DND-41 (cell line): ENCODE measurements around the gene PDGFRB.

Experiments
- ATAC-seq: fragments of 200-7000 bp; cut with Tn5 transposase; 3 replicates; pipeline ENCODE4 v1.9.1; 2021; ENCODE audit warnings: low read depth; ENCODE audit not compliant: insufficient read depth
- DNase-seq: peaks from one replicate; pipeline ENCODE4 v3.0.0-alpha.2; 2020
- H2AFZ ChIP-seq: 2 replicates; pipeline ENCODE4 v1.6.0; 2012; ENCODE audit warnings: low read depth, low read length
- H3K27ac ChIP-seq: 2 replicates; pipeline ENCODE4 v1.5.1; 2012; ENCODE audit warnings: low read length, inconsistent platforms
- H3K27me3 ChIP-seq: fragments of 200-600 bp; sonication (generic); 2 replicates; pipeline ENCODE4 v1.6.0; 2012; ENCODE audit warnings: low read length, mild to moderate bottlenecking, inconsistent platforms; ENCODE audit not compliant: insufficient read depth, poor library complexity
- H3K36me3 ChIP-seq: 2 replicates; pipeline ENCODE4 v1.5.1; 2012; ENCODE audit warnings: low read length, inconsistent platforms; ENCODE audit not compliant: insufficient read depth
- H3K4me1 ChIP-seq: 2 replicates; pipeline ENCODE4 v1.5.1; 2012; ENCODE audit warnings: mild to moderate bottlenecking, low read length; ENCODE audit not compliant: insufficient read depth
- H3K4me2 ChIP-seq: 2 replicates; pipeline ENCODE4 v1.6.0; 2012; ENCODE audit warnings: mild to moderate bottlenecking, moderate library complexity, low read length, inconsistent platforms; ENCODE audit not compliant: insufficient read depth
- H3K4me3 ChIP-seq, 2 experiments: fragments of 200-600 bp in 1 of 2; shearing (Covaris generic) in 1 of 2; 2 replicates each; pipeline ENCODE4 v1.5.1; 2012 to 2016; ENCODE audit warnings: inconsistent platforms in 2 of 2, low read length in 2 of 2, mild to moderate bottlenecking in 2 of 2, low read depth in 1 of 2, moderate library complexity in 1 of 2
- H3K79me2 ChIP-seq: 2 replicates; pipeline ENCODE4 v1.6.0; 2012; ENCODE audit warnings: low read length, inconsistent platforms; ENCODE audit not compliant: insufficient read depth
- H3K9ac ChIP-seq: 2 replicates; pipeline ENCODE4 v1.6.0; 2012; ENCODE audit warnings: low read depth, mild to moderate bottlenecking, inconsistent platforms, low read length, moderate library complexity
- H3K9me3 ChIP-seq: 2 replicates; pipeline ENCODE4 v1.5.1; 2012; ENCODE audit warnings: low read length, moderate library complexity, mild to moderate bottlenecking, inconsistent platforms; ENCODE audit not compliant: insufficient read depth, severe bottlenecking
- H4K20me1 ChIP-seq: 2 replicates; pipeline ENCODE4 v1.6.0; 2012; ENCODE audit warnings: low read length; ENCODE audit not compliant: insufficient read depth
- EZH2 ChIP-seq: IDR thresholded peaks from 3 replicates; pipeline ENCODE4 v1.6.1; 2012; ENCODE audit warnings: borderline replicate concordance, low read depth, mild to moderate bottlenecking, moderate library complexity, low read length, inconsistent platforms; ENCODE audit not compliant: severe bottlenecking
- TF ChIP-seq, protein P1 (sequence below): IDR thresholded peaks from 2 replicates; pipeline ENCODE4 v1.5.1; 2012; ENCODE audit warnings: borderline replicate concordance, low read length, moderate library complexity, mild to moderate bottlenecking; ENCODE audit not compliant: poor library complexity, severe bottlenecking; ENCODE audit errors: extremely low read depth

Gene PDGFRB

GRCh38 chr5:150142185-150142958 lies 13.3 kb downstream of the PDGFRB start:
- TF ChIP-seq, protein P1, sequence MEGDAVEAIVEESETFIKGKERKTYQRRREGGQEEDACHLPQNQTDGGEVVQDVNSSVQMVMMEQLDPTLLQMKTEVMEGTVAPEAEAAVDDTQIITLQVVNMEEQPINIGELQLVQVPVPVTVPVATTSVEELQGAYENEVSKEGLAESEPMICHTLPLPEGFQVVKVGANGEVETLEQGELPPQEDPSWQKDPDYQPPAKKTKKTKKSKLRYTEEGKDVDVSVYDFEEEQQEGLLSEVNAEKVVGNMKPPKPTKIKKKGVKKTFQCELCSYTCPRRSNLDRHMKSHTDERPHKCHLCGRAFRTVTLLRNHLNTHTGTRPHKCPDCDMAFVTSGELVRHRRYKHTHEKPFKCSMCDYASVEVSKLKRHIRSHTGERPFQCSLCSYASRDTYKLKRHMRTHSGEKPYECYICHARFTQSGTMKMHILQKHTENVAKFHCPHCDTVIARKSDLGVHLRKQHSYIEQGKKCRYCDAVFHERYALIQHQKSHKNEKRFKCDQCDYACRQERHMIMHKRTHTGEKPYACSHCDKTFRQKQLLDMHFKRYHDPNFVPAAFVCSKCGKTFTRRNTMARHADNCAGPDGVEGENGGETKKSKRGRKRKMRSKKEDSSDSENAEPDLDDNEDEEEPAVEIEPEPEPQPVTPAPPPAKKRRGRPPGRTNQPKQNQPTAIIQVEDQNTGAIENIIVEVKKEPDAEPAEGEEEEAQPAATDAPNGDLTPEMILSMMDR, result no peak
- no peak for TF ChIP-seq EZH2
- Histone ChIP-seq H3K4me2 (no peak overlapping the region), H4K20me1 (0 out of 2 replicates have a peak, but pooled peaks cover 5% of the 10 kb centered on the region), H2AFZ (no peak overlapping the region), H3K4me1 (no peaks in the 10 kb centered on the region), H3K9me3 (no peaks in the 10 kb centered on the region), H3K27me3 (no peaks in the 10 kb centered on the region), H3K4me3 (no peak overlapping the region), H3K9ac (no peak overlapping the region), H3K27ac (no peak overlapping the region), H3K79me2 (no peaks in the 10 kb centered on the region), H3K36me3 (no peaks in the 10 kb centered on the region)
- DNase-seq, result no peak
- no peak for ATAC-seq

GRCh38 chr5:150141544-150142184 lies 14.0 kb downstream of the PDGFRB start:
- Histone ChIP-seq H4K20me1 (0 out of 2 replicates have a peak, but pooled peaks cover 5% of the 10 kb centered on the region), H3K9me3 (no peaks in the 10 kb centered on the region), H3K79me2 (no peaks in the 10 kb centered on the region), H3K9ac (no peak overlapping the region), H3K4me3 (no peak overlapping the region), H3K27me3 (no peaks in the 10 kb centered on the region), H3K4me1 (no peaks in the 10 kb centered on the region), H3K36me3 (no peaks in the 10 kb centered on the region), H3K4me2 (no peak overlapping the region), H2AFZ (no peak overlapping the region), H3K27ac (no peak overlapping the region)
- ATAC-seq (no peak), DNase-seq (no peak)
- TF ChIP-seq, protein P1, result no peak
- TF ChIP-seq EZH2, result no peak

DNA sequence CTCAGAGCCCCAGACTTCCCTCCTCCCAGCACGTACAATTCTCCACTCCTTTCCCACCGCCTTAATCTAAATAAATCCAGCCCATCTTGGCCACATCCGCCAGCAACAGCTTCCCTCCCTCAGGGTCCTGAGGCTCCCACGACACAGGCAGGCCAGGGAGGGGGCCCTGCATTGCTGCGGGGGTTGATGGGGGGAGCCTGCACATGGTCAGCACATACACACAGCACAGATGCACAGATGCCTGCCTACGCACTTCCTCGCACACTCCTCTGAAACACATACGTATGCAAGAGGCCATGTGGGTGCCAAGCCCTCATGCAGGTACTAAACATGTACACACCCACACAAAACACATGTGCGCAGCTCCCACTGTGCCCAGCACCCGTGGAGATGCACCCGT lies 14.8 kb downstream of the PDGFRB start:
- Histone ChIP-seq H3K9me3 (no peaks in the 10 kb centered on the region), H3K79me2 (no peaks in the 10 kb centered on the region), H2AFZ (no peak overlapping the region), H3K9ac (no peak overlapping the region), H3K4me1 (no peaks in the 10 kb centered on the region), H4K20me1 (0 out of 2 replicates have a peak, but pooled peaks cover 5% of the 10 kb centered on the region), H3K4me3 (no peak overlapping the region), H3K27me3 (no peaks in the 10 kb centered on the region), H3K4me2 (no peak overlapping the region), H3K27ac (no peak overlapping the region), H3K36me3 (no peaks in the 10 kb centered on the region)
- 0 out of 3 replicates have a peak, but pooled peaks have one; percentile 34 for ATAC-seq
- no peak for TF ChIP-seq EZH2
- TF ChIP-seq, protein P1, result no peak
- DNase-seq, result no peak
